HepG2 (cell line): Measurements from ENCODE around the gene PHF2. TPM values are rescaled to one million over a fixed set of nuclear protein-coding genes. Genes with fewer than 3 reads are reported as not detected.

ENCODE experiments used
- ARNT2 ChIP-seq: sonication (generic); formaldehyde crosslinking; IDR thresholded peaks from 2 replicates; pipeline ENCODE4 v1.8.0; 2022; ENCODE audit warnings: mild to moderate bottlenecking, low read depth, missing genetic modification reagents, moderate library complexity
- CCDC6 ChIP-seq: sonication (generic); formaldehyde crosslinking; IDR thresholded peaks from 2 replicates; pipeline ENCODE4 v1.8.1; 2022; ENCODE audit warnings: mild to moderate bottlenecking, missing genetic modification reagents, moderate library complexity
- SP1 ChIP-seq, 2 experiments: fragments of 450-650 bp in 1 of 2; sonication (generic) in 1 of 2; formaldehyde crosslinking in 1 of 2; IDR thresholded peaks; 2 replicates each; pipeline versions ENCODE4 v1.4.0 to v1.6.1; 2016 to 2020; ENCODE audit warnings: missing genetic modification reagents in 1 of 2
- ZNF160 ChIP-seq: sonication (generic); formaldehyde crosslinking; IDR thresholded peaks from 2 replicates; pipeline ENCODE4 v1.8.0; 2022; ENCODE audit warnings: mild to moderate bottlenecking, inconsistent platforms, missing genetic modification reagents
- ZNF260 ChIP-seq: sonication (generic); formaldehyde crosslinking; IDR thresholded peaks from 2 replicates; pipeline ENCODE4 v1.4.0; 2020; ENCODE audit warnings: missing genetic modification reagents, low read depth, mild to moderate bottlenecking, borderline replicate concordance
- ZNF430 ChIP-seq: sonication (generic); formaldehyde crosslinking; IDR thresholded peaks from 2 replicates; pipeline ENCODE4 v1.9.0; 2021; ENCODE audit warnings: mild to moderate bottlenecking, missing genetic modification reagents
- ZNF451 ChIP-seq: sonication (generic); formaldehyde crosslinking; IDR thresholded peaks from 2 replicates; pipeline ENCODE4 v1.5.0; 2020; ENCODE audit warnings: mild to moderate bottlenecking, missing genetic modification reagents
- polyA plus RNA-seq, 8 experiments: library from polyadenylated mRNA; depleted of rRNA in 3 of 8; stranded (reverse) in 7 of 8; unstranded in 1 of 8; fragments of >200 nt; fragmentation: Illumina TruSeq in 4 of 8; extraction: Trizol in 4 of 8; gene quantifications; 2 replicates each; pipeline versions ENCODE4 v1.2.1 to v1.2.3, GENCODE V29; 2011 to 2016; ENCODE audit warnings: low read depth in 4 of 8, missing spikeins in 1 of 8, mixed read lengths in 1 of 8; ENCODE audit not compliant: insufficient read depth in 1 of 8
- total RNA-seq, 5 experiments: library from RNA; depleted of rRNA; stranded (reverse); fragments of >200 nt; fragmentation: Illumina TruSeq; extraction: Trizol; gene quantifications; 2 replicates each; pipeline ENCODE4 v1.2.3, GENCODE V29; 2016; ENCODE audit warnings: low read depth in 1 of 5
- TF ChIP-seq, protein P1 (sequence below): sonication (generic); formaldehyde crosslinking; IDR thresholded peaks from 2 replicates; pipeline ENCODE4 v1.4.0; 2020; ENCODE audit warnings: missing genetic modification reagents, mild to moderate bottlenecking, borderline replicate concordance
- TF ChIP-seq, protein P2 (sequence below): IDR thresholded peaks from 2 replicates; pipeline ENCODE4 v1.6.1; 2018; ENCODE audit warnings: missing genetic modification reagents
- TF ChIP-seq, protein P3 (sequence below): sonication (generic); formaldehyde crosslinking; IDR thresholded peaks from 2 replicates; pipeline ENCODE4 v1.8.1; 2023; ENCODE audit warnings: mild to moderate bottlenecking, moderate library complexity, missing genetic modification reagents
- TF ChIP-seq, protein P4 (sequence below): sonication (generic); formaldehyde crosslinking; conservative IDR thresholded peaks from 2 replicates; pipeline ENCODE4 v1.8.0; 2022; ENCODE audit warnings: mild to moderate bottlenecking, moderate library complexity, missing genetic modification reagents
- TF ChIP-seq, protein P5 (sequence below): sonication (generic); formaldehyde crosslinking; IDR thresholded peaks from 2 replicates; pipeline ENCODE4 v1.5.0; 2020; ENCODE audit warnings: mild to moderate bottlenecking, missing genetic modification reagents

The PHF2 gene
- total and polyA plus RNA-seq, 2 of the 13 experiments (the other 11 are each of a cell fraction or from before 2014, with no cell fraction given), result 6.6 to 9.1 TPM

DNA sequence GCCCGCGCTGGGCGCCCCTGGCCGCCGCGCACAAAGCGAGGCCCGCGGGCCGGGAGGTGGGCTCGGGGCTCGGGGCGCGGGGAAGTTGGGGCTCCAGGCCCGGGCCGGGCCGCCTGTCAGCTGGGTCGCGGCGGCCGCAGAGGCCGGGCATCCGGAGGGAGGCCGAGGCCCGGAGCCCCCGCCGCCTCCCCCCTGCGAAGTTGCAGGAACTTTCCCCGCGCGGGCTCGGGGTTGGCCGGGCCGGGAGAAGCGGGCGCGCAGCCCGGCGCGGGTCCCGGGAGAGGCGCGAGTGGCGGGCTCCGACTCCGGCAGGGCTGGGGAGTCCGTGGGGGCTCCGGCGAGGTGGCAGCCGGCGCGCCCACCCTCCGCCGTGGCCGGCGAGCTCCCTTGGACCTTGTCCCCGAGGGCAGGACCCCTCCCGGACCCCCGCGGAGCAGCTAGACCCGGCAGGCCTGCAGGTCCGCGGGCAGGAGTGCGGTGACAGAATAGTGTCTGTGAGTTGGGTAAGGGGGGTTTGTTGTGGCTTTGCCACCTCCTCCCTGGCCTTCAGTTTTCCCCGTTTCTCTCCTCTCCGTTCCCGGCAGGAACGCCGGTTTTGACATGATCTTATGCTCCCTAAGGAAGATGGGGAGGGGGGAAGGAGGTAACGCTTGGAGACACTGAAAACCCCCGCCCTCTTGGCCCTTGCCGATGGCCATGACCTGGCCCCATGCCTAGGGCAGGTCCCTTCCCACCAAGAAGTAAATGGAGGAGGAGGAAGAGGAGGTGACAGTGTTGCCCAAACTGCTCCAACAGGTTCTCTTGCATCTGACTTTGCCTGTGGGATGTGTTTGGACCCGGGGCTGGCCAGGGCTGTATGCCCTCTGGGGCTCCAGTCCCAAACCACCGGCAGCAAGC is 942 bp downstream of the PHF2 start (continued):
- TF ChIP-seq ZNF451 (CRISPR knock-in tag) (no peak), ARNT2 (CRISPR knock-in tag) (no peak), ZNF160 (CRISPR knock-in tag) (no peak), ZNF430 (CRISPR knock-in tag) (0 out of 2 replicates have a peak, but pooled peaks have one; percentile 41), SP1 (IDR thresholded peaks at IDR 0.05) (no peak), SP1 (CRISPR knock-in tag; IDR thresholded peaks at IDR 0.05) (no peak), ZNF260 (no peak), CCDC6 (CRISPR knock-in tag) (no peak)
- TF ChIP-seq, protein P1, sequence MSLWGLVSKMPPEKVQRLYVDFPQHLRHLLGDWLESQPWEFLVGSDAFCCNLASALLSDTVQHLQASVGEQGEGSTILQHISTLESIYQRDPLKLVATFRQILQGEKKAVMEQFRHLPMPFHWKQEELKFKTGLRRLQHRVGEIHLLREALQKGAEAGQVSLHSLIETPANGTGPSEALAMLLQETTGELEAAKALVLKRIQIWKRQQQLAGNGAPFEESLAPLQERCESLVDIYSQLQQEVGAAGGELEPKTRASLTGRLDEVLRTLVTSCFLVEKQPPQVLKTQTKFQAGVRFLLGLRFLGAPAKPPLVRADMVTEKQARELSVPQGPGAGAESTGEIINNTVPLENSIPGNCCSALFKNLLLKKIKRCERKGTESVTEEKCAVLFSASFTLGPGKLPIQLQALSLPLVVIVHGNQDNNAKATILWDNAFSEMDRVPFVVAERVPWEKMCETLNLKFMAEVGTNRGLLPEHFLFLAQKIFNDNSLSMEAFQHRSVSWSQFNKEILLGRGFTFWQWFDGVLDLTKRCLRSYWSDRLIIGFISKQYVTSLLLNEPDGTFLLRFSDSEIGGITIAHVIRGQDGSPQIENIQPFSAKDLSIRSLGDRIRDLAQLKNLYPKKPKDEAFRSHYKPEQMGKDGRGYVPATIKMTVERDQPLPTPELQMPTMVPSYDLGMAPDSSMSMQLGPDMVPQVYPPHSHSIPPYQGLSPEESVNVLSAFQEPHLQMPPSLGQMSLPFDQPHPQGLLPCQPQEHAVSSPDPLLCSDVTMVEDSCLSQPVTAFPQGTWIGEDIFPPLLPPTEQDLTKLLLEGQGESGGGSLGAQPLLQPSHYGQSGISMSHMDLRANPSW (CRISPR knock-in tag), result no peak
- TF ChIP-seq, protein P2, sequence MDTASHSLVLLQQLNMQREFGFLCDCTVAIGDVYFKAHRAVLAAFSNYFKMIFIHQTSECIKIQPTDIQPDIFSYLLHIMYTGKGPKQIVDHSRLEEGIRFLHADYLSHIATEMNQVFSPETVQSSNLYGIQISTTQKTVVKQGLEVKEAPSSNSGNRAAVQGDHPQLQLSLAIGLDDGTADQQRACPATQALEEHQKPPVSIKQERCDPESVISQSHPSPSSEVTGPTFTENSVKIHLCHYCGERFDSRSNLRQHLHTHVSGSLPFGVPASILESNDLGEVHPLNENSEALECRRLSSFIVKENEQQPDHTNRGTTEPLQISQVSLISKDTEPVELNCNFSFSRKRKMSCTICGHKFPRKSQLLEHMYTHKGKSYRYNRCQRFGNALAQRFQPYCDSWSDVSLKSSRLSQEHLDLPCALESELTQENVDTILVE (CRISPR knock-in tag), result no peak
- TF ChIP-seq, protein P3, sequence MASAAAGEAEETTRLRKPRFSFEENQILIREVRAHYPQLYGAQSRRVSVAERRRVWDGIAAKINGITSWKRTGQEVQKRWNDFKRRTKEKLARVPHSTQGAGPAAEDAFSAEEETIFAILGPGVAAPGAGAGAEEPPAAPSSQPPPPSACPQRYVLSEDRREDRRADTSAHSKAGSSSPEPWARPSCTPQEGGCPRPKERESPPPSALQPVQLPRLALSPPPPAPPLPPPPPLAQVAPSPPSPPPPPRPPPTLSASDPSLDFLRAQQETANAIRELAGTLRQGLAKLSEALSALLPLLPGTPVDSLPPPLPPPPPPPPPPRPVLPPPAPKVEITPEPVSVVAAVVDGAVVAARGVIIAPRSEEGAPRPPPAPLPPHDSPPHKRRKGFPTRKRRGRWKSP (CRISPR knock-in tag), result no peak
- TF ChIP-seq, protein P4, sequence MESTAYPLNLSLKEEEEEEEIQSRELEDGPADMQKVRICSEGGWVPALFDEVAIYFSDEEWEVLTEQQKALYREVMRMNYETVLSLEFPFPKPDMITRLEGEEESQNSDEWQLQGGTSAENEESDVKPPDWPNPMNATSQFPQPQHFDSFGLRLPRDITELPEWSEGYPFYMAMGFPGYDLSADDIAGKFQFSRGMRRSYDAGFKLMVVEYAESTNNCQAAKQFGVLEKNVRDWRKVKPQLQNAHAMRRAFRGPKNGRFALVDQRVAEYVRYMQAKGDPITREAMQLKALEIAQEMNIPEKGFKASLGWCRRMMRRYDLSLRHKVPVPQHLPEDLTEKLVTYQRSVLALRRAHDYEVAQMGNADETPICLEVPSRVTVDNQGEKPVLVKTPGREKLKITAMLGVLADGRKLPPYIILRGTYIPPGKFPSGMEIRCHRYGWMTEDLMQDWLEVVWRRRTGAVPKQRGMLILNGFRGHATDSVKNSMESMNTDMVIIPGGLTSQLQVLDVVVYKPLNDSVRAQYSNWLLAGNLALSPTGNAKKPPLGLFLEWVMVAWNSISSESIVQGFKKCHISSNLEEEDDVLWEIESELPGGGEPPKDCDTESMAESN (CRISPR knock-in tag), result no peak
- TF ChIP-seq, protein P5, sequence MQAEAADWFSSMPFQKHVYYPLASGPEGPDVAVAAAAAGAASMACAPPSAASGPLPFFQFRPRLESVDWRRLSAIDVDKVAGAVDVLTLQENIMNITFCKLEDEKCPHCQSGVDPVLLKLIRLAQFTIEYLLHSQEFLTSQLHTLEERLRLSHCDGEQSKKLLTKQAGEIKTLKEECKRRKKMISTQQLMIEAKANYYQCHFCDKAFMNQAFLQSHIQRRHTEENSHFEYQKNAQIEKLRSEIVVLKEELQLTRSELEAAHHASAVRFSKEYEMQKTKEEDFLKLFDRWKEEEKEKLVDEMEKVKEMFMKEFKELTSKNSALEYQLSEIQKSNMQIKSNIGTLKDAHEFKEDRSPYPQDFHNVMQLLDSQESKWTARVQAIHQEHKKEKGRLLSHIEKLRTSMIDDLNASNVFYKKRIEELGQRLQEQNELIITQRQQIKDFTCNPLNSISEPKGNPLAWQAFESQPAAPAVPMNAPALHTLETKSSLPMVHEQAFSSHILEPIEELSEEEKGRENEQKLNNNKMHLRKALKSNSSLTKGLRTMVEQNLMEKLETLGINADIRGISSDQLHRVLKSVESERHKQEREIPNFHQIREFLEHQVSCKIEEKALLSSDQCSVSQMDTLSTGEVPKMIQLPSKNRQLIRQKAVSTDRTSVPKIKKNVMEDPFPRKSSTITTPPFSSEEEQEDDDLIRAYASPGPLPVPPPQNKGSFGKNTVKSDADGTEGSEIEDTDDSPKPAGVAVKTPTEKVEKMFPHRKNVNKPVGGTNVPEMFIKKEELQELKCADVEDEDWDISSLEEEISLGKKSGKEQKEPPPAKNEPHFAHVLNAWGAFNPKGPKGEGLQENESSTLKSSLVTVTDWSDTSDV, result no peak
